HG03097 (cell line): ENCODE results near the gene NUP107.

Source experiments
- ATAC-seq: cut with Tn5 transposase; IDR thresholded peaks from one replicate; pipeline ENCODE4 v1.9.1; 2021; ENCODE audit not compliant: unreplicated experiment, low FRiP score

NUP107 gene

GRCh38 chr12:68794653-68795251, 108.0 kb downstream of the NUP107 start:
- ATAC-seq: no peak
